Chondrocyte (in vitro differentiated cells): ENCODE data around the gene CAP2. TPM values are rescaled to one million over a fixed set of nuclear protein-coding genes. Genes with fewer than 3 reads are reported as not detected.

Experiments
- DNase-seq: peaks from one replicate; pipeline ENCODE4 v3.0.0; 2021; ENCODE audit warnings: mixed read lengths, low spot score
- H3K27ac Mint-ChIP-seq: one replicate; pipeline ENCODE4 v1.8.0; 2021; ENCODE audit warnings: mild to moderate bottlenecking, moderate library complexity, mixed read lengths; ENCODE audit not compliant: unreplicated experiment
- H3K27me3 Mint-ChIP-seq: 2 replicates; pipeline ENCODE4 v1.8.0; 2021; ENCODE audit warnings: low read depth, mixed read lengths
- H3K36me3 Mint-ChIP-seq: 2 replicates; pipeline ENCODE4 v1.8.0; 2021; ENCODE audit warnings: low read depth, mixed read lengths
- H3K4me1 Mint-ChIP-seq: 2 replicates; pipeline ENCODE4 v1.8.0; 2021; ENCODE audit warnings: low read depth, mild to moderate bottlenecking, mixed read lengths
- H3K4me3 Mint-ChIP-seq: one replicate; pipeline ENCODE4 v1.8.0; 2021; ENCODE audit warnings: mild to moderate bottlenecking, moderate library complexity, mixed read lengths; ENCODE audit not compliant: unreplicated experiment
- H3K9me3 Mint-ChIP-seq: 2 replicates; pipeline ENCODE4 v1.8.0; 2021; ENCODE audit warnings: low read depth, mixed read lengths
- CTCF ChIP-seq: fragments of 200-600 bp; sonication (generic); IDR thresholded peaks from 2 replicates; pipeline ENCODE4 v1.5.0; 2021; ENCODE audit warnings: antibody characterized with exemption, mild to moderate bottlenecking, moderate library complexity
- long read RNA-seq: library from polyadenylated mRNA; stranded (forward); transcript quantifications from one replicate; pipeline ENCODE4 v2.0.0, GENCODE V29; 2021
- total RNA-seq: library from RNA; stranded (reverse); gene quantifications from 3 replicates; pipeline ENCODE4 v1.2.1, GENCODE V29; 2021

CAP2 gene
- total RNA-seq: 76.6 to 90.4 TPM (median 86.1 TPM) in 3 replicates
- long read RNA-seq, transcript CAP2-201 (13 exons, 3,316 nt): major isoform, 108 of 148 reads
- long read RNA-seq, transcript CAP2-203 (11 exons, 1,404 nt): minor isoform, 11 of 148 reads
- long read RNA-seq, partial matches to known transcripts: 11 of 148 reads
- long read RNA-seq, other reads (novel, unspliced or antisense): 18 of 148 reads

GRCh38 chr6:17392978-17393891, at the start of gene CAP2:
Gene CAP2 (plus strand): TSS chr6:17393595. CDS start chr6:17421556, 27,961 bp downstream.
- H3K27ac Mint-ChIP-seq: peak within 1 kb of the TSS; percentile 99
- peaks cover 9% of the 10 kb centered on the region for H3K36me3 Mint-ChIP-seq
- TF ChIP-seq CTCF: peak; percentile 31
- peak within 1 kb of the TSS; percentile 89 for H3K4me3 Mint-ChIP-seq
- H3K27me3 Mint-ChIP-seq: no peaks in the 10 kb centered on the region
- peaks cover 5% of the 10 kb centered on the region for H3K9me3 Mint-ChIP-seq
- DNase-seq: peak; percentile 92
- peaks cover 53% of the 10 kb centered on the region for H3K4me1 Mint-ChIP-seq

- Mint-ChIP-seq H3K4me3 (no peak overlapping the region), H3K36me3 (no peaks in the 10 kb centered on the region), H3K4me1 (peaks cover 5% of the 10 kb centered on the region), H3K9me3 (no peaks in the 10 kb centered on the region), H3K27ac (no peak overlapping the region), H3K27me3 (no peaks in the 10 kb centered on the region)
- TF ChIP-seq CTCF: no peak
- DNase-seq: no peak
Observed at GRCh38 chr6:17347012-17347411, 46.4 kb upstream of the CAP2 start.

- H3K4me1 Mint-ChIP-seq: peaks cover 12% of the 10 kb centered on the region
- no peak for TF ChIP-seq CTCF
- H3K36me3 Mint-ChIP-seq: no peaks in the 10 kb centered on the region
- no peak for DNase-seq
- no peak overlapping the region for H3K27ac Mint-ChIP-seq
- H3K4me3 Mint-ChIP-seq: no peak overlapping the region
- H3K9me3 Mint-ChIP-seq: no peaks in the 10 kb centered on the region
- no peaks in the 10 kb centered on the region for H3K27me3 Mint-ChIP-seq
Observed at GRCh38 chr6:17349427-17349826, 44.0 kb upstream of the CAP2 start.

GRCh38 chr6:17352302-17352701, 41.1 kb upstream of the CAP2 start:
- Mint-ChIP-seq H3K36me3 (no peaks in the 10 kb centered on the region), H3K27me3 (no peaks in the 10 kb centered on the region), H3K27ac (no peak overlapping the region), H3K4me3 (no peak overlapping the region), H3K4me1 (peaks cover 23% of the 10 kb centered on the region), H3K9me3 (no peaks in the 10 kb centered on the region)
- no peak for DNase-seq
- TF ChIP-seq CTCF: no peak

- TF ChIP-seq CTCF: no peak
- no peak for DNase-seq
- no peak overlapping the region for H3K4me3 Mint-ChIP-seq
- peaks cover 23% of the 10 kb centered on the region for H3K4me1 Mint-ChIP-seq
- no peaks in the 10 kb centered on the region for H3K36me3 Mint-ChIP-seq
- peak overlapping the region; percentile 41 for H3K27ac Mint-ChIP-seq
- no peaks in the 10 kb centered on the region for H3K9me3 Mint-ChIP-seq
- no peaks in the 10 kb centered on the region for H3K27me3 Mint-ChIP-seq
Observed at GRCh38 chr6:17353440-17354175, 39.8 kb upstream of the CAP2 start.
